Measurements from ENCODE around the gene RCN1.

GRCh38 chr11:32143378-32143777 lies 52.5 kb downstream of the RCN1 start:
- TF ChIP-seq EZH2 (IDR thresholded peaks at IDR 0.05; ENCODE audit: borderline replicate concordance, low read depth, low read length, severe bottlenecking) (no peak), CTCF (IDR thresholded peaks at IDR 0.05; ENCODE audit: borderline replicate concordance, extremely low read depth, low read length, poor library complexity, severe bottlenecking) (no peak)

Measured in DND-41 (cell line).